H1 (cell line): ENCODE measurements around the gene MIEF2. TPM values are rescaled to one million over a fixed set of nuclear protein-coding genes. Genes with fewer than 3 reads are reported as not detected.

Source experiments
- CTCF ChIA-PET: fragments of 300-600 bp; sonication (Branson Sonifier 250); formaldehyde crosslinking; loops from one replicate; lab custom pipeline; 2021; ENCODE audit not compliant: partially characterized antibody; lab: Charles Lee
- POLR2A ChIA-PET: fragments of 300-600 bp; sonication (Branson Sonifier 250); formaldehyde crosslinking; loops from one replicate; lab custom pipeline; 2021; ENCODE audit warnings: inconsistent platforms; ENCODE audit not compliant: partially characterized antibody; lab: Charles Lee
- DNase-seq, 2 experiments: peaks; one replicate each; pipeline versions ENCODE4 v3.0.0 to v3.0.0-alpha.2; 2010 to 2022; ENCODE audit warnings: low spot score in 2 of 2, low read depth in 1 of 2, mixed read lengths in 1 of 2
- FAIRE-seq: peaks from 2 replicates; lab custom pipeline; 2011; peaks lifted over from hg19 to GRCh38; lab: Jason Lieb, UNC
- H2AFZ ChIP-seq: 2 replicates; pipeline ENCODE4 v1.8.1; 2012; ENCODE audit warnings: low read length, inconsistent platforms
- H2AK5ac ChIP-seq: 2 replicates; pipeline ENCODE4 v1.6.1; 2013; ENCODE audit warnings: low read depth, low read length
- H2BK120ac ChIP-seq: replicated peaks from 2 replicates; pipeline ENCODE3; 2013; ENCODE audit warnings: low read depth, low read length, inconsistent platforms
- H2BK12ac ChIP-seq: 2 replicates; pipeline ENCODE4 v1.6.1; 2013; ENCODE audit warnings: low read depth, low read length
- H2BK15ac ChIP-seq: 2 replicates; pipeline ENCODE4 v1.6.1; 2013; ENCODE audit warnings: low read length
- H2BK20ac ChIP-seq: 2 replicates; pipeline ENCODE4 v1.6.1; 2013; ENCODE audit warnings: low read length
- H2BK5ac ChIP-seq: 2 replicates; pipeline ENCODE4 v1.6.1; 2013; ENCODE audit warnings: low read depth, low read length
- H3K14ac ChIP-seq: 2 replicates; pipeline ENCODE4 v1.6.1; 2013; ENCODE audit warnings: inconsistent platforms; ENCODE audit not compliant: insufficient read length
- H3K18ac ChIP-seq: 2 replicates; pipeline ENCODE4 v1.6.1; 2013; ENCODE audit warnings: low read length; ENCODE audit errors: extremely low read depth
- H3K23ac ChIP-seq: 2 replicates; pipeline ENCODE4 v1.6.1; 2013; ENCODE audit warnings: inconsistent platforms; ENCODE audit not compliant: insufficient read length
- H3K23me2 ChIP-seq: 2 replicates; pipeline ENCODE4 v1.6.1; 2013; ENCODE audit warnings: low read depth, low read length
- H3K27ac ChIP-seq: 2 replicates; pipeline ENCODE4 v1.6.1; 2011; ENCODE audit warnings: low read depth, low read length, inconsistent platforms
- H3K27me3 ChIP-seq, 4 experiments: replicated peaks in 1 of 4; 1 replicate in 1 of 4; 2 replicates in 3 of 4; pipeline versions ENCODE4 v1.6.1 to v1.8.1; 2011 to 2013; ENCODE audit warnings: low read length in 3 of 4, mild to moderate bottlenecking in 3 of 4, inconsistent platforms in 2 of 4, mixed read lengths in 2 of 4, moderate library complexity in 1 of 4; ENCODE audit not compliant: control insufficient read depth in 3 of 4, insufficient read depth in 3 of 4; ENCODE audit errors: extremely low read depth in 1 of 4
- H3K36me3 ChIP-seq, 4 experiments: 2 replicates each; pipeline versions ENCODE4 v1.6.1 to v1.8.1; 2011 to 2013; ENCODE audit warnings: mild to moderate bottlenecking in 4 of 4, low read length in 3 of 4, moderate library complexity in 2 of 4, control low read depth in 1 of 4, inconsistent platforms in 1 of 4; ENCODE audit not compliant: insufficient read depth in 4 of 4, control insufficient read depth in 2 of 4
- H3K4ac ChIP-seq: replicated peaks from 2 replicates; pipeline ENCODE3; 2013; ENCODE audit warnings: low read length, low read depth, mixed read lengths, inconsistent platforms; ENCODE audit not compliant: insufficient read length
- H3K4me1 ChIP-seq, 4 experiments: replicated peaks in 1 of 4; 1 replicate in 1 of 4; 2 replicates in 3 of 4; pipeline versions ENCODE4 v1.6.1 to v1.8.1; 2011 to 2013; ENCODE audit warnings: low read length in 3 of 4, inconsistent platforms in 2 of 4, mixed read lengths in 1 of 4; ENCODE audit not compliant: insufficient read depth in 4 of 4, control insufficient read depth in 3 of 4
- H3K4me2 ChIP-seq, 2 experiments: 2 replicates each; pipeline versions ENCODE4 v1.6.1 to v1.8.1; 2011 to 2013; ENCODE audit warnings: low read depth in 2 of 2, low read length in 2 of 2, control low read depth in 1 of 2, inconsistent platforms in 1 of 2, mild to moderate bottlenecking in 1 of 2; ENCODE audit not compliant: insufficient read depth in 1 of 2
- H3K4me3 ChIP-seq, 4 experiments: fragments of 200-600, 300-600 bp in 1 of 4; sonication (generic), shearing (Covaris generic), sonication (Bioruptor Twin) in 1 of 4; 2 replicates each; pipeline versions ENCODE4 v1.5.1 to v1.8.1; 2011 to 2016; ENCODE audit warnings: low read length in 4 of 4, low read depth in 3 of 4, control low read depth in 2 of 4, inconsistent platforms in 2 of 4, mild to moderate bottlenecking in 2 of 4, mixed read lengths in 1 of 4, moderate library complexity in 1 of 4; ENCODE audit not compliant: insufficient read depth in 2 of 4; ENCODE audit errors: extremely low read depth in 1 of 4
- H3K56ac ChIP-seq: replicated peaks from 2 replicates; pipeline ENCODE3; 2013; ENCODE audit warnings: low read depth, mild to moderate bottlenecking, mixed read lengths, low read length, inconsistent platforms; ENCODE audit not compliant: insufficient read length
- H3K79me1 ChIP-seq: 2 replicates; pipeline ENCODE4 v1.6.1; 2013; ENCODE audit warnings: low read depth, low read length, control low read depth
- H3K79me2 ChIP-seq, 2 experiments: 2 replicates each; pipeline versions ENCODE4 v1.6.1 to v1.8.1; 2012 to 2013; ENCODE audit warnings: low read length in 2 of 2, mild to moderate bottlenecking in 2 of 2, inconsistent platforms in 1 of 2; ENCODE audit not compliant: insufficient read depth in 2 of 2, control insufficient read depth in 1 of 2
- H3K9ac ChIP-seq, 4 experiments: replicated peaks in 1 of 4; 1 replicate in 1 of 4; 2 replicates in 3 of 4; pipeline versions ENCODE4 v1.6.1 to v1.8.1; 2011 to 2013; ENCODE audit warnings: low read depth in 3 of 4, low read length in 3 of 4, control low read depth in 2 of 4, mild to moderate bottlenecking in 2 of 4, moderate library complexity in 2 of 4, inconsistent platforms in 1 of 4; ENCODE audit errors: extremely low read depth in 1 of 4
- H3K9me3 ChIP-seq, 2 experiments: 2 replicates each; pipeline versions ENCODE4 v1.6.1 to v1.8.1; 2012 to 2013; ENCODE audit warnings: mild to moderate bottlenecking in 2 of 2, moderate library complexity in 2 of 2, control low read depth in 1 of 2, inconsistent platforms in 1 of 2, low read depth in 1 of 2, low read length in 1 of 2, mixed read lengths in 1 of 2; ENCODE audit not compliant: insufficient read depth in 2 of 2
- H4K20me1 ChIP-seq, 2 experiments: replicated peaks in 1 of 2; 2 replicates each; pipeline versions ENCODE3 to v1.8.1; 2011 to 2013; ENCODE audit warnings: inconsistent platforms in 2 of 2, low read length in 2 of 2, mild to moderate bottlenecking in 1 of 2; ENCODE audit not compliant: insufficient read depth in 2 of 2, control insufficient read depth in 1 of 2
- H4K5ac ChIP-seq: 2 replicates; pipeline ENCODE4 v1.6.1; 2013; ENCODE audit warnings: low read length, low read depth, mixed read lengths, inconsistent platforms; ENCODE audit not compliant: insufficient read length
- H4K8ac ChIP-seq: 2 replicates; pipeline ENCODE4 v1.8.0; 2013; ENCODE audit warnings: mild to moderate bottlenecking, moderate library complexity, low read length, inconsistent platforms; ENCODE audit not compliant: insufficient read depth; ENCODE audit errors: extremely low read depth
- H4K91ac ChIP-seq: replicated peaks from 2 replicates; pipeline ENCODE3; 2013; ENCODE audit warnings: low read length, mixed read lengths, inconsistent platforms; ENCODE audit not compliant: insufficient read length
- ATF3 ChIP-seq: IDR thresholded peaks from 2 replicates; pipeline ENCODE4 v1.6.1; 2011; ENCODE audit warnings: low read depth, mild to moderate bottlenecking, low read length; ENCODE audit not compliant: insufficient read depth
- BACH1 ChIP-seq: IDR thresholded peaks from 2 replicates; pipeline ENCODE4 v1.6.1; 2012; ENCODE audit warnings: low read length, improper control_type of control experiment
- CHD2 ChIP-seq: IDR thresholded peaks from 2 replicates; pipeline ENCODE4 v1.6.1; 2012; ENCODE audit warnings: low read length, improper control_type of control experiment
- CREB1 ChIP-seq: IDR thresholded peaks from 2 replicates; pipeline ENCODE4 v1.6.1; 2012; ENCODE audit warnings: inconsistent platforms
- EGR1 ChIP-seq: IDR thresholded peaks from 2 replicates; pipeline ENCODE4 v1.6.1; 2011; ENCODE audit warnings: low read depth, low read length, borderline replicate concordance
- FOSL1 ChIP-seq: IDR thresholded peaks from 2 replicates; pipeline ENCODE4 v1.6.1; 2011; ENCODE audit warnings: mild to moderate bottlenecking, low read depth, low read length, moderate library complexity; ENCODE audit not compliant: insufficient read depth
- JUN ChIP-seq: IDR thresholded peaks from 2 replicates; pipeline ENCODE4 v1.6.1; 2011; ENCODE audit warnings: low read depth, mild to moderate bottlenecking, improper control_type of control experiment, low read length
- RAD21 ChIP-seq, 2 experiments: IDR thresholded peaks in 1 of 2; conservative IDR thresholded peaks in 1 of 2; 2 replicates each; pipeline ENCODE4 v1.6.1; 2011; ENCODE audit warnings: low read depth in 2 of 2, low read length in 2 of 2, improper control_type of control experiment in 1 of 2, inconsistent platforms in 1 of 2, mild to moderate bottlenecking in 1 of 2, moderate library complexity in 1 of 2
- RFX5 ChIP-seq: IDR thresholded peaks from 2 replicates; pipeline ENCODE4 v1.6.1; 2011; ENCODE audit warnings: low read depth, low read length, improper control_type of control experiment, borderline replicate concordance
- SIRT6 ChIP-seq: IDR thresholded peaks from one replicate; pipeline ENCODE4 v1.7.1; 2012; ENCODE audit warnings: low read length, inconsistent platforms
- SIX5 ChIP-seq: IDR thresholded peaks from 2 replicates; pipeline ENCODE4 v1.6.1; 2011; ENCODE audit warnings: mild to moderate bottlenecking, low read depth, low read length
- SRF ChIP-seq: IDR thresholded peaks from 2 replicates; pipeline ENCODE4 v1.6.1; 2011; ENCODE audit warnings: mild to moderate bottlenecking, low read depth, low read length, moderate library complexity
- TBP ChIP-seq: IDR thresholded peaks from 2 replicates; pipeline ENCODE4 v1.6.1; 2011; ENCODE audit warnings: low read depth, low read length, improper control_type of control experiment
- TCF12 ChIP-seq: IDR thresholded peaks from 2 replicates; pipeline ENCODE4 v1.6.1; 2011; ENCODE audit warnings: low read depth, mild to moderate bottlenecking, low read length
- TEAD4 ChIP-seq: IDR thresholded peaks from 2 replicates; pipeline ENCODE4 v1.6.1; 2012; ENCODE audit warnings: low read depth, low read length, inconsistent platforms, mixed read lengths
- WGBS, 2 experiments: shearing (Covaris generic) in 1 of 2; methylation state at CpG; one replicate each; pipeline versions ENCODE4 v1.1.6 to v1.1.7; 2013 to 2015; ENCODE audit warnings: low lambda C conversion rate in 2 of 2, mixed read lengths in 2 of 2, inconsistent platforms in 1 of 2, low coverage in 1 of 2, missing lambda C conversion rate in 1 of 2; ENCODE audit not compliant: insufficient replicate concordance in 2 of 2, insufficient coverage in 1 of 2, insufficient read length in 1 of 2; ENCODE audit errors: extremely low coverage in 1 of 2, missing lambda C conversion rate in 1 of 2; 5-methylcytosine and 5-hydroxymethylcytosine counted together
- polyA plus RNA-seq, 7 experiments: library from polyadenylated mRNA; depleted of rRNA in 3 of 7; stranded (reverse) in 5 of 7; unstranded in 2 of 7; fragments of >200 nt in 5 of 7; fragments of 200-250 nt in 2 of 7; gene quantifications; 1 replicate in 5 of 7; 2 replicates in 1 of 7; 4 replicates in 1 of 7; pipeline versions ENCODE4 v1.2.1 to v1.2.3, GENCODE V29; 2011 to 2013; ENCODE audit warnings: missing spikeins in 2 of 7, mixed read lengths in 2 of 7
- total RNA-seq: library from RNA; stranded (reverse); fragmentation: NEBNext Ultra II Directional; extraction: Animal tissue kit (Norgen Biotek cat#: 25700); gene quantifications from 2 replicates; pipeline ENCODE4 v1.2.1, GENCODE V29; 2021

MIEF2 gene
- total and polyA plus RNA-seq, 2 of the 8 experiments (the other 6 are each of a cell fraction or from before 2014, with no cell fraction given), result 9.9 to 24.9 TPM

GRCh38 chr17:18280249-18280648 lies 19.8 kb downstream of the MIEF2 start:
- CTCF ChIA-PET, result interaction anchor here (1.2 to 1.9 kb wide), 4 partner anchors 9 to 31 kb away, joined by 3 to 8 read pairs (median 4); no protein-coding TSS in a partner anchor
- TF ChIP-seq ATF3 (no peak), CREB1 (no peak), FOSL1 (no peak), RAD21 (IDR thresholded peaks at IDR 0.05 in 1 of 2, conservative IDR thresholded peaks at IDR 0.05 in 1 of 2; ENCODE audit: low read depth in 2 of 2, low read length in 2 of 2) (no peak), EGR1 (no peak), JUN (no peak), TBP (no peak), RFX5 (no peak), CHD2 (no peak), TEAD4 (no peak), SRF (no peak), SIRT6 (no peak), BACH1 (no peak), TCF12 (no peak), SIX5 (no peak)

More at GRCh38 chr17:18280249-18280648, 19.8 kb downstream of the MIEF2 start:
- no peak overlapping the region for H2AFZ ChIP-seq
- H3K23me2 ChIP-seq, result no peaks in the 10 kb centered on the region
- no peak overlapping the region for H3K4me3 ChIP-seq
- no peak overlapping the region for H2BK12ac ChIP-seq
- H3K56ac ChIP-seq, result no peak overlapping the region
- no peak overlapping the region for H2BK20ac ChIP-seq
- H3K36me3 ChIP-seq, result peaks cover 43 to 86% (median 69%) of the 10 kb centered on the region in 4 experiments
- no peak overlapping the region for H2BK15ac ChIP-seq
- DNase-seq (no peak), FAIRE-seq (no peak)
- no peak overlapping the region for H3K23ac ChIP-seq
- WGBS, 2 experiments, result 93% methylated on average over 4 of the region's 4 CpGs; no CpG with 5 or more reads in 1 of the 2 experiments
- no peak overlapping the region for H4K91ac ChIP-seq
- H4K8ac ChIP-seq, result no peak overlapping the region
- H4K5ac ChIP-seq, result no peak overlapping the region
- H3K79me1 ChIP-seq, result no peaks in the 10 kb centered on the region
- H3K9me3 ChIP-seq, result no peaks in the 10 kb centered on the region
- no peak overlapping the region for H3K9ac ChIP-seq
- no peak overlapping the region for H3K27ac ChIP-seq
- H2BK5ac ChIP-seq, result no peak overlapping the region
- no peak overlapping the region for H2BK120ac ChIP-seq
- no peak overlapping the region for H3K4ac ChIP-seq
- no peaks in the 10 kb centered on the region for H3K27me3 ChIP-seq
- H3K18ac ChIP-seq, result no peak overlapping the region
- H4K20me1 ChIP-seq, result peaks cover 3 to 10% of the 10 kb centered on the region in 2 experiments
- H3K4me2 ChIP-seq, result no peak overlapping the region
- H3K14ac ChIP-seq, result no peak overlapping the region
- H2AK5ac ChIP-seq, result no peak overlapping the region
- POLR2A ChIA-PET, result interaction anchor here (0.8 to 1.4 kb wide), 5 partner anchors 9 to 27 kb away, joined by 3 to 6 read pairs (median 4); partner anchors contain the start of gene FLII
- H3K79me2 ChIP-seq, result no peaks in the 10 kb centered on the region
- no peaks in the 10 kb centered on the region for H3K4me1 ChIP-seq
